GM23248 (cell line): ENCODE measurements around the gene BLCAP.

Experiments used
- EZH2 ChIP-seq: fragments of 200-600 bp; sonication (generic); IDR thresholded peaks from 2 replicates; pipeline ENCODE4 v1.6.1; 2018; ENCODE audit warnings: antibody characterized with exemption, mild to moderate bottlenecking; ENCODE audit not compliant: insufficient read depth, poor library complexity, severe bottlenecking
- EZH2phosphoT487 ChIP-seq: fragments of 200-600 bp; sonication (generic); IDR thresholded peaks from 2 replicates; pipeline ENCODE4 v1.6.1; 2018; ENCODE audit warnings: antibody characterized with exemption, moderate library complexity, mild to moderate bottlenecking, low read depth; ENCODE audit not compliant: insufficient read depth

- no peak for TF ChIP-seq EZH2phosphoT487
- no peak for TF ChIP-seq EZH2
Measured at GRCh38 chr20:37505263-37506151, 22.2 kb downstream of the BLCAP start.
